H9 (cell line): ENCODE data around the gene TMEM238. TPM values are rescaled to one million over a fixed set of nuclear protein-coding genes. Genes with fewer than 3 reads are reported as not detected.

Experiments
- DNase-seq: peaks from one replicate; pipeline ENCODE4 v3.0.0-alpha.2; 2017
- H2AFZ ChIP-seq: one replicate; pipeline ENCODE4 v1.6.1; 2013; ENCODE audit warnings: mild to moderate bottlenecking, low read length, control low read depth, moderate library complexity
- H2AK5ac ChIP-seq: 2 replicates; pipeline ENCODE4 v1.6.1; 2013; ENCODE audit warnings: low read length, control low read depth, mixed read lengths; ENCODE audit not compliant: insufficient read length
- H2BK120ac ChIP-seq: one replicate; pipeline ENCODE4 v1.6.1; 2013; ENCODE audit warnings: low read depth, mild to moderate bottlenecking, low read length, control low read depth, inconsistent platforms; ENCODE audit not compliant: poor library complexity, severe bottlenecking
- H2BK12ac ChIP-seq: 2 replicates; pipeline ENCODE4 v1.6.1; 2013; ENCODE audit warnings: low read length, control low read depth, mixed read lengths, low read depth; ENCODE audit not compliant: insufficient read length
- H2BK15ac ChIP-seq: 2 replicates; pipeline ENCODE4 v1.6.1; 2013; ENCODE audit warnings: low read depth, low read length, control low read depth
- H2BK20ac ChIP-seq: one replicate; pipeline ENCODE4 v1.6.1; 2013; ENCODE audit warnings: low read depth, mild to moderate bottlenecking, low read length, control low read depth, inconsistent platforms; ENCODE audit not compliant: poor library complexity, severe bottlenecking
- H2BK5ac ChIP-seq: 2 replicates; pipeline ENCODE4 v1.6.1; 2013; ENCODE audit warnings: low read length, control low read depth, mixed read lengths; ENCODE audit not compliant: insufficient read length
- H3K14ac ChIP-seq: 2 replicates; pipeline ENCODE4 v1.6.1; 2013; ENCODE audit warnings: low read length, control low read depth; ENCODE audit not compliant: insufficient read depth
- H3K18ac ChIP-seq: 2 replicates; pipeline ENCODE4 v1.6.1; 2013; ENCODE audit warnings: low read depth, mild to moderate bottlenecking, mixed read lengths, low read length, control low read depth; ENCODE audit not compliant: insufficient read length
- H3K23ac ChIP-seq: 2 replicates; pipeline ENCODE4 v1.6.1; 2013; ENCODE audit warnings: low read length, control low read depth, mixed read lengths, low read depth; ENCODE audit not compliant: insufficient read length
- H3K23me2 ChIP-seq: 2 replicates; pipeline ENCODE4 v1.6.1; 2013; ENCODE audit warnings: low read depth, mild to moderate bottlenecking, mixed read lengths, low read length, control low read depth; ENCODE audit not compliant: insufficient read length, poor library complexity, severe bottlenecking
- H3K27ac ChIP-seq: 2 replicates; pipeline ENCODE4 v1.5.1; 2013; ENCODE audit warnings: low read length, control low read depth, mixed read lengths, low read depth; ENCODE audit not compliant: insufficient read length
- H3K27me3 ChIP-seq: 2 replicates; pipeline ENCODE4 v1.6.1; 2013; ENCODE audit warnings: low read length, control low read depth, inconsistent platforms; ENCODE audit not compliant: insufficient read depth
- H3K4ac ChIP-seq: 2 replicates; pipeline ENCODE4 v1.6.1; 2013; ENCODE audit warnings: low read depth, mild to moderate bottlenecking, control low read depth, inconsistent platforms, low read length, moderate library complexity
- H3K4me1 ChIP-seq: 2 replicates; pipeline ENCODE4 v1.6.1; 2013; ENCODE audit warnings: low read length, control low read depth, inconsistent platforms; ENCODE audit not compliant: insufficient read depth
- H3K4me2 ChIP-seq: 2 replicates; pipeline ENCODE4 v1.6.1; 2013; ENCODE audit warnings: low read length, control low read depth, mixed read lengths; ENCODE audit not compliant: insufficient read length, insufficient read depth
- H3K56ac ChIP-seq: 2 replicates; pipeline ENCODE4 v1.6.1; 2013; ENCODE audit warnings: low read depth, mild to moderate bottlenecking, mixed read lengths, low read length, control low read depth; ENCODE audit not compliant: insufficient read length
- H3K79me1 ChIP-seq: 2 replicates; pipeline ENCODE4 v1.6.1; 2013; ENCODE audit warnings: low read depth, mild to moderate bottlenecking, moderate library complexity, low read length, control low read depth, inconsistent platforms; ENCODE audit not compliant: insufficient read depth, poor library complexity, severe bottlenecking
- H3K79me2 ChIP-seq: 2 replicates; pipeline ENCODE4 v1.6.1; 2013; ENCODE audit warnings: low read length, control low read depth, inconsistent platforms; ENCODE audit not compliant: insufficient read depth
- H3K9ac ChIP-seq: 2 replicates; pipeline ENCODE4 v1.6.1; 2013; ENCODE audit warnings: low read length, control low read depth, mixed read lengths; ENCODE audit not compliant: insufficient read length; ENCODE audit errors: extremely low read depth
- H3K9me3 ChIP-seq: one replicate; pipeline ENCODE4 v1.6.1; 2013; ENCODE audit warnings: low read depth, low read length, inconsistent platforms; ENCODE audit not compliant: control insufficient read depth
- H3T11ph ChIP-seq: one replicate; pipeline ENCODE4 v1.6.1; 2013; ENCODE audit warnings: mild to moderate bottlenecking, low read length, control low read depth, inconsistent platforms
- H4K20me1 ChIP-seq: one replicate; pipeline ENCODE4 v1.6.1; 2013; ENCODE audit not compliant: control insufficient read depth, insufficient read length, insufficient read depth
- H4K5ac ChIP-seq: 2 replicates; pipeline ENCODE4 v1.6.1; 2013; ENCODE audit warnings: low read depth, mild to moderate bottlenecking, mixed read lengths, low read length, control low read depth; ENCODE audit not compliant: insufficient read length
- H4K8ac ChIP-seq: replicated peaks from 2 replicates; pipeline ENCODE4 v1.6.1; 2013; ENCODE audit warnings: low read length, control low read depth, mixed read lengths, low read depth; ENCODE audit not compliant: insufficient read length
- H4K91ac ChIP-seq: 2 replicates; pipeline ENCODE4 v1.6.1; 2013; ENCODE audit warnings: low read depth, mild to moderate bottlenecking, moderate library complexity, mixed read lengths, low read length, control low read depth; ENCODE audit not compliant: insufficient read length
- H3K27ac Mint-ChIP-seq, 3 experiments: 2 replicates in 2 of 3; 3 replicates in 1 of 3; pipeline ENCODE4 v1.8.0; 2020 to 2021; ENCODE audit warnings: mixed read lengths in 3 of 3, mild to moderate bottlenecking in 1 of 3, moderate library complexity in 1 of 3
- H3K27me3 Mint-ChIP-seq: 2 replicates; pipeline ENCODE4 v1.8.0; 2021; ENCODE audit warnings: low read depth, mild to moderate bottlenecking, moderate library complexity, mixed read lengths
- H3K36me3 Mint-ChIP-seq, 3 experiments: 2 replicates in 2 of 3; 3 replicates in 1 of 3; pipeline ENCODE4 v1.8.0; 2020 to 2021; ENCODE audit warnings: low read depth in 3 of 3, mixed read lengths in 3 of 3; ENCODE audit not compliant: insufficient read depth in 1 of 3
- H3K4me1 Mint-ChIP-seq, 2 experiments: 2 replicates each; pipeline ENCODE4 v1.8.0; 2020; ENCODE audit warnings: mixed read lengths in 2 of 2
- H3K4me3 Mint-ChIP-seq, 2 experiments: 2 replicates in 1 of 2; 3 replicates in 1 of 2; pipeline ENCODE4 v1.8.0; 2020 to 2021; ENCODE audit warnings: mild to moderate bottlenecking in 2 of 2, mixed read lengths in 2 of 2, moderate library complexity in 1 of 2
- H3K9me3 Mint-ChIP-seq, 2 experiments: 2 replicates in 1 of 2; 3 replicates in 1 of 2; pipeline ENCODE4 v1.8.0; 2020; ENCODE audit warnings: mild to moderate bottlenecking in 2 of 2, mixed read lengths in 2 of 2, moderate library complexity in 1 of 2
- WGBS: extraction: QIAGEN DNeasy Blood & Tissue Kit; methylation state at CpG from one replicate; pipeline ENCODE4 v1.1.7; 2013; ENCODE audit warnings: missing lambda C conversion rate, low lambda C conversion rate, mixed read lengths; ENCODE audit not compliant: insufficient read length; ENCODE audit errors: extremely low coverage; 5-methylcytosine and 5-hydroxymethylcytosine counted together
- total RNA-seq: library from RNA; stranded (reverse); gene quantifications from 2 replicates; pipeline ENCODE4 v1.2.1, GENCODE V29; 2021
- TF ChIP-seq, protein P1 (sequence below): fragments of 200-600 bp; sonication (generic); conservative IDR thresholded peaks from 3 replicates; pipeline ENCODE4 v1.8.0; 2021; ENCODE audit warnings: antibody characterized with exemption, mild to moderate bottlenecking

Gene TMEM238
- total RNA-seq, 1 experiment from 2014 or later = 4.8 TPM

DNA sequence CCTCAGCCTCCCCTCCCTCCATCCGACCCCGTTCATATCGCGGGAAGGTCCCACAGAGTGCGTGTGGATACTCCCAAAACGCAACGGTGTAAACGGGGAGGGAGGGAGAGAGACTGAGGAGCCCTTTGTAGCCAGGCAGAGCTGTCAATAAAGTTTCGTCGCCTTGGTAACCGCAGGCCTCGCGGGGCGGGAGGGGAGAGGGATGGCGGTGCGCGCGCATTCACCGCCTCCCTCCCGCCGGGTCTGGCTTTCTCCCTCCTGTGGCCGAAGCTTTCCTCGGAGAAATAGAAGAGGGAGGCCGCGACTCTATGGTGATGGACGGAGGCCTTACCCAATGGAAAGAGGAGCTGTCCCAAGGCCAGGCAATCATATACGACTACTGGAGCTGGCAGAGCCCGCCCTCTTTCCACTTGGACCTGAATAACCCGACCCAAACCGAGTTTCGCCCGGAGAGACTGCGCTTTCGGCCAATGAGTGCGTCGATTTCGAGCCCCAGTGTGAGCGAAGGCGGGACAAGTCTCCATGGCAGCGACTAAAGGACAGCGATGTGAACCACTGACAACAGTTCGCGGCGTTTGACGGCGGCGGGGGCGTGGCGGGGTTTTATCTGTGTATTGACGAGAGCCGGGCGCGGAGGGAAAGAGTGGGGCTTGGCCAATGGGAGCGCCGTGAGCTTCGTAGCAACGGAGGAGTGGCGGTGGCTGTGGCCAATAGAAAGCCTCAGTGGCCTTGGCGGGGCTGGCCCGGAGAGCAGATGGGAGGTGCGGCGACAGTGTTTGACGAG, 44.8 kb downstream of the TMEM238 start, which contains the start of gene KMT5C:
Gene KMT5C (plus strand): TSS at position 772 of the 784 bp plus-strand sequence. CDS start 2,061 bp downstream, outside the sequence.
- H2AFZ ChIP-seq = no peak within 1 kb of the TSS

More for the DNA sequence above, 44.8 kb downstream of the TMEM238 start, which contains the start of gene KMT5C:
- peak within 1 kb of the TSS; percentile 74 for H3K27ac ChIP-seq
- peaks cover 20% of the 10 kb centered on the region for H3K27me3 Mint-ChIP-seq
- H4K20me1 ChIP-seq = no peaks in the 10 kb centered on the region
- peak within 1 kb of the TSS; percentile 97 for H2BK120ac ChIP-seq
- H3K4me3 Mint-ChIP-seq = peak within 1 kb of the TSS; percentile 84 to 96
- no peaks in the 10 kb centered on the region; the same call in 1 of the 2 replicates for H3K27me3 ChIP-seq
- H3K9ac ChIP-seq = peak within 1 kb of the TSS; percentile 76
- peak within 1 kb of the TSS; percentile 98 for H3K18ac ChIP-seq
- H3K4me1 ChIP-seq = no peaks in the 10 kb centered on the region; the same call in 1 of the 2 replicates
- peak within 1 kb of the TSS; percentile 74 for H3T11ph ChIP-seq
- no peak within 1 kb of the TSS for H3K56ac ChIP-seq
- H2BK5ac ChIP-seq = peak within 1 kb of the TSS; percentile 62
- no peak within 1 kb of the TSS for H2AK5ac ChIP-seq
- H2BK15ac ChIP-seq = no peak within 1 kb of the TSS
- no peaks in the 10 kb centered on the region for H3K79me2 ChIP-seq
- peak; percentile 100 for DNase-seq
- H3K27ac Mint-ChIP-seq = peak within 1 kb of the TSS; percentile 98 to 100 (median 99)
- peak within 1 kb of the TSS; percentile 88 for H2BK12ac ChIP-seq
- peaks cover 19 to 28% (median 26%) of the 10 kb centered on the region in 3 experiments; a peak in 6 of 7 replicates for H3K36me3 Mint-ChIP-seq
- peak within 1 kb of the TSS; percentile 8 for H4K91ac ChIP-seq
- peak within 1 kb of the TSS; percentile 17; the same call in 1 of the 2 replicates for H3K4ac ChIP-seq
- H2BK20ac ChIP-seq = no peak within 1 kb of the TSS
- H3K9me3 Mint-ChIP-seq = no peaks in the 10 kb centered on the region; a peak in 1 of 5 replicates
- TF ChIP-seq, protein P1, sequence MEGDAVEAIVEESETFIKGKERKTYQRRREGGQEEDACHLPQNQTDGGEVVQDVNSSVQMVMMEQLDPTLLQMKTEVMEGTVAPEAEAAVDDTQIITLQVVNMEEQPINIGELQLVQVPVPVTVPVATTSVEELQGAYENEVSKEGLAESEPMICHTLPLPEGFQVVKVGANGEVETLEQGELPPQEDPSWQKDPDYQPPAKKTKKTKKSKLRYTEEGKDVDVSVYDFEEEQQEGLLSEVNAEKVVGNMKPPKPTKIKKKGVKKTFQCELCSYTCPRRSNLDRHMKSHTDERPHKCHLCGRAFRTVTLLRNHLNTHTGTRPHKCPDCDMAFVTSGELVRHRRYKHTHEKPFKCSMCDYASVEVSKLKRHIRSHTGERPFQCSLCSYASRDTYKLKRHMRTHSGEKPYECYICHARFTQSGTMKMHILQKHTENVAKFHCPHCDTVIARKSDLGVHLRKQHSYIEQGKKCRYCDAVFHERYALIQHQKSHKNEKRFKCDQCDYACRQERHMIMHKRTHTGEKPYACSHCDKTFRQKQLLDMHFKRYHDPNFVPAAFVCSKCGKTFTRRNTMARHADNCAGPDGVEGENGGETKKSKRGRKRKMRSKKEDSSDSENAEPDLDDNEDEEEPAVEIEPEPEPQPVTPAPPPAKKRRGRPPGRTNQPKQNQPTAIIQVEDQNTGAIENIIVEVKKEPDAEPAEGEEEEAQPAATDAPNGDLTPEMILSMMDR = no peak; the same call in 2 of the 3 replicates
- H3K23me2 ChIP-seq = peaks cover 17% of the 10 kb centered on the region
- no peak within 1 kb of the TSS for H3K23ac ChIP-seq
- peaks cover 12 to 27% of the 10 kb centered on the region in 2 experiments for H3K4me1 Mint-ChIP-seq
- peak within 1 kb of the TSS; percentile 47 for H4K5ac ChIP-seq
- no peaks in the 10 kb centered on the region for H3K79me1 ChIP-seq
- H3K14ac ChIP-seq = peak within 1 kb of the TSS; percentile 94
- H3K4me2 ChIP-seq = peak within 1 kb of the TSS; percentile 78
- WGBS = no CpG with 5 or more reads among the region's 63 CpGs
- no peaks in the 10 kb centered on the region for H3K9me3 ChIP-seq
- H4K8ac ChIP-seq = peak within 1 kb of the TSS; percentile 4
